ENCODE results near the gene UBE2C.
A peak's percentile ranks its signal among the peaks of the same experiment; 100 is the strongest.

Gene UBE2C

DNA sequence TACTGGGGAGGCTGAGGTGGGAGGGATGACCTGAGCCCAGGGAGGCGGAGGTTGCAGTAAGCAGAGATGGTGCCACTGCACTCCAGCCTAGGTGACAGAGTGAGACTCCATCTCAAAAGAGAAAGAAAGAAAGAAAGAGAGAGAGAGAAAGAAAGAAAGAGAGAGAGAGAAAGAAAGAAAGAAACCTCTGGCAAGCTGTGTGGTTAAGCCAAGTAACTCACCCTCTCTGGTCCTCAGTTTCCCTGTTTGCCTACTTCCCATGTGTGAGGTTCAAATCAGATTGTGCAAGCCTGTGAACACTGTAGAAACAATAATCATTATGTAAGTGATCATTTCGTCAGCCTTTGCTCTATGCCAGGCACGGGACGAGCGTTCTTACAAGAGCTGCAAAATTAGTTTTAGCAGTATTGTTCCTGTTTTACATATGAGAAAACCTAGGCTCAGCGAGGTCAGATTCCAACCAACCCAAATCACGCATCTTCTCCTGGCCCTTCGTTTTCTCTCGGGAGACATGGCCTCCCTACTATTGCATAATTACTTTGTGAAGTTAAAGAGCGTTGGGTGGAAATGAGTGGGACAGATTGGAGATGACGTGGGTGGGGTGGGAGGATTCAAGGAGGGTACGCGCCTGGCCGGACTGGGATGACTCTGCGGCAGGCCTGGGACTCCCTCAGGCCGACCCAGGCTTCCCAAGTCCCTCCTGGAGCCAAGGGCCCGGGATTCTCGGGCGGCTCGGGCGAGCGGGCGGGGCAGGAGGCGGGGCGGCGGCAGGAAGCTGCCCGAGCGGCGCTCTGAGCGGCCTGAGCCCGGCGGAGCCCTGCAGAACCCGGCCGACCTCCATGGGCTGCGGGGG is 20.8 kb downstream of the UBE2C start, which contains the start of gene SNX21:
Gene SNX21, plus strand, starts transcription at position 770 of the 853 bp plus-strand sequence. CDS start 121 bp downstream, outside the sequence.
- peak; percentile 53 for DNase-seq (ENCODE audit: low read depth, low spot score)

DNA sequence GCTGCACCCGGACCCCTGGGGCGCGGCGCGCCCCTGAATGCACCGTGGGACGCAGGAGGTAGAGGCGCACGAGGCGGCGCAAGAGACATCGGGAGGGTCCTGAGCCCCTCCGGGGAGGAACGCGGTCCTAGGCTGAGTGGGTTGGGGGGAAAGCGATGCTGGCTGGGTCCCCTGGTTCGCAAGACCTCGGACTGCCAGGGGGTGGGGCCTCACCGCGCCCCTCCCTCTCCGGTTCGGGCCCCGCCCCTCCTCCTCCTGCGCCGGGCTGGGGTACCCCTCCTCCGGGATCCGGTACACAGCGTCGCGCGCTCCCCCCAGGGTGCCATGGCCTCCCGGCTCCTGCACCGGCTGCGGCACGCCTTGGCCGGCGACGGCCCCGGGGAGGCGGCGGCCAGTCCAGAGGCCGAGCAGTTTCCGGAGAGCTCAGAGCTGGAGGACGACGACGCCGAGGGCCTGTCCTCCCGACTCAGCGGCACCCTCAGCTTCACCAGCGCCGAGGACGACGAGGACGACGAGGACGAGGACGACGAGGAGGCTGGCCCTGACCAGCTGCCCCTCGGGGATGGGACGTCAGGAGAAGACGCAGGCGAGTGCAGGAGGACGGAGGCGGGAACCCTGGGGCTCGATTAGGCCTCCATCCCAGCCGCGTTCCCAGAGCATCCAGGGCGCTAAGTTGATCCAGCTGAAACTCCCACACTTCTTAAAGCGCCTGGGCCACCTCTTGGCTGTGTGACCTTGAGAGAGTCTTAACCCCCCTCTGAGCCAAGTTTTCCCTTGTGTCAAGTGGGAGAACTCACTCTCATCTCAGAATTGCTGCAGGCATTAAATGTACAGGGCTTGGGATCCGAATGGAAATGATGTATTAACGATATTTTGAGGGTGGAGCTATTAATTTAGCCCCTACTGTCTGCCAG is 21.7 kb downstream of the UBE2C start:
- no peak for DNase-seq (ENCODE audit: low read depth, low spot score)

- no peak for DNase-seq (ENCODE audit: low read depth, low spot score)
Observed at GRCh38 chr20:45834797-45835161, 22.3 kb downstream of the UBE2C start.

DNA sequence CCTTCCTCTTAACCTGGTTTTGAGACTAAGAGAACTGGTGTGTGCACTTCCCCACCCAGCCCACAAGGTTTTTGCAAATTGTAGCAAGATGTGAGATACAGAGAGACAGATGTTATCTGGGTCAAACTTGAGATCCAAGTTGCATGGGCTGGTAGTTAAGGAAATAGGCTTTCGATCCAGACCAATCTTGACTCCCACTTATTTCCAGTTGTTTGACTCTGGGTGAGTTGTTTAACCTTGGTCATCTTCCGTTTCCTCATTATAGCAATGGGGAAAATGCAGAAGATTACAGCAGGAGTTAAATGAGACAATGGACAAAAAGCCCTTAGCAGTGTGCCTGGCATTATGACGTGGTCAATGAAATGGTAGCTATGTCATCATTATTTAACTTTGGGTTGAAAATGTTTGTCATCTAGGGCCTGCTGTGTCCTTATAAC is 22.9 kb downstream of the UBE2C start:
- DNase-seq (ENCODE audit: low read depth, low spot score): no peak

GRCh38 chr20:45835825-45836224 is 23.4 kb downstream of the UBE2C start:
- no peak for DNase-seq (ENCODE audit: low read depth, low spot score)

GRCh38 chr20:45836841-45837240 is 24.4 kb downstream of the UBE2C start:
- DNase-seq (ENCODE audit: low read depth, low spot score): no peak

DNA sequence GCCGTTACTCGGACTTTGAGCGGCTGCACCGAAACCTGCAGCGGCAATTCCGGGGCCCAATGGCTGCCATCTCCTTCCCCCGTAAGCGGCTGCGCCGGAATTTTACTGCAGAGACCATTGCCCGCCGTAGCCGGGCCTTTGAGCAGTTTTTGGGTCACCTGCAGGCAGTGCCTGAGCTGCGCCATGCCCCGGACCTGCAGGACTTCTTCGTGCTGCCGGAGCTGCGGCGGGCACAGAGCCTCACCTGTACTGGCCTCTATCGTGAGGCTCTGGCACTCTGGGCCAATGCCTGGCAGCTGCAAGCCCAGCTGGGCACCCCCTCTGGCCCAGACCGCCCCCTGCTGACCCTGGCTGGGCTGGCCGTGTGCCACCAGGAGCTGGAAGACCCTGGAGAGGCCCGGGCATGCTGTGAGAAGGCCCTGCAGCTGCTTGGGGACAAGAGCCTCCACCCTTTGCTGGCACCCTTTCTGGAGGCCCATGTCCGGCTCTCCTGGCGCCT is 28.3 kb downstream of the UBE2C start:
- no peak for DNase-seq (ENCODE audit: low read depth, low spot score)

DNA sequence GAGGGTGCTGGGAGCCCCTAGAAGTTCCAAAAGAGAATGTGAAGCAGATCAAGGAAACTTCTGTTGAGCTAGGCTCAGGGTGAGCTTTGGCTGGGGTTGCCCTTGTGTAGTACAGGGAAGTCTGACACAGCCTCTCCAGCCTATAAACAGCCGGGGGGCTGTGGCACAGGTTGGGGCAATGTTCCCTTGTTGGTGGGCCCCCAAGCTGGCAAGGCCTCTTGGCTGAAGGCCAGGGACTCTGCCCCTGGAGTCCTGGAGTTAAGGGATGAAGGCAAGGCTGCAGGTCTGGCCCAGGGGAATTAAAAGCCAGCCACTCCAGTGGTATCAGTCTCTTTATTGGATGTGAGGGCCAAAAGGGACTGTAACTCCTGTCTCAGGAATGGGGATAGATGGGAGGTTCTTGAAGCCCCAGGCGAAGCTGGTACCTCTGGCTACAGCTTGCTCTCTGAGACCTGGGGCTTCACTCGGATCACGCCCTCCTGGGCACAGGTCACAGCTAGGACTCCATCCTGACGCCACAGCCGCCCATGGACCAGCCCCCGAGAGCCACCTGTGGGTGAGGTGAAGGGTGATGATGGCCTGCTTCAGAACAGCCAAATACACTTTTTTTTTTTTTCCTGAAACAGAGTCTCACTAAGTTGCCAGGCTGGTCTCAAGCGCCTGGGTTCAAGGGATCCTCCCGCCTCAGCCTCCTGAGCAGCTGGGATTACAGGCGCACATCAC is 29.1 kb downstream of the UBE2C start:
- DNase-seq (ENCODE audit: low read depth, low spot score): no peak

- DNase-seq (ENCODE audit: low read depth, low spot score): no peak
Observed at GRCh38 chr20:45842169-45842812, 29.8 kb downstream of the UBE2C start.

GRCh38 chr20:45843506-45843905 is 31.1 kb downstream of the UBE2C start:
- DNase-seq (ENCODE audit: low read depth, low spot score): no peak

- DNase-seq (ENCODE audit: low read depth, low spot score): no peak
Observed at GRCh38 chr20:45845452-45845851, 33.0 kb downstream of the UBE2C start.

DNA sequence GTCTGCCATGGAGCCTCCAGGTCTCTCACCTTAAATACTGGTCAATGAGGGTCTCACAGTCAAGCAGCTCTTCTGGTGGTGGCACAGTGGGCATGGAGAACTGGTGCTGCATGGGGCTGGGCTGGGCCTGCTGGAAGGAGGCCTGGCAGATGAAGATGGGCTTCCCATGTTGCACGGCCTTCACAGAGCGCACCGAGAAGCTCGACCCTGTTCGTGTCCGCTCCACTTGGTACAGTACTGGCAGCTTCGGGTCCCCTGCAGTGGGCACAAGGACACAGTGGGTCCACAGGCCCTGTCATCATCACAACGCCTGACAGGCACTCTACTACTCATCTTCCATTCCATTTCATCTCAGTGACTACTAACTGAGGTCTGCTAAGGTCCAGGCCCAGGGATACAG is 36.0 kb downstream of the UBE2C start:
- no peak for DNase-seq (ENCODE audit: low read depth, low spot score)

GRCh38 chr20:45848969-45849582 is 36.6 kb downstream of the UBE2C start:
- no peak for DNase-seq (ENCODE audit: low read depth, low spot score)

- DNase-seq (ENCODE audit: low read depth, low spot score): no peak
Observed at GRCh38 chr20:45850238-45850637, 37.8 kb downstream of the UBE2C start.

- DNase-seq (ENCODE audit: low read depth, low spot score): no peak
Observed at GRCh38 chr20:45850926-45851325, 38.5 kb downstream of the UBE2C start.

DNA sequence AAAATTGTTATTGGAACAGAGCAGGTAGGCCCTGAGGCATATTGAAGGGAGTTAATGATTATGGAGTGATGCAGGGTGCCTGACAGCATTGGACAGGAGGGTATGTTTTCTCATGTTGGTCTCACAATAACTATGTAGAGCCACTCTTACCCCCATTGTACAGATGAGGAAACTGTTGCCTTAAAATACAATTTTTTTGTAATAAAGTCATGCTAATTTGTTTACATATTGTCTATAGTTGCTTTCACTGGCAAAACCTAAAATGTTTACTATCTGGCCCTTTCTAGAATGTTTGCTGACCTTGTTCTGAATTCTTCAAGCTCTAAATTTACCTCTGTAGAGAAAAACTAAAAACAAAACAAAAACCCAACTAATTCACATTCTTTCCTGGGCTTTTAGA is 39.1 kb downstream of the UBE2C start:
- no peak for DNase-seq (ENCODE audit: low read depth, low spot score)

GRCh38 chr20:45852326-45852725 is 39.9 kb downstream of the UBE2C start:
- DNase-seq (ENCODE audit: low read depth, low spot score): no peak

DNA sequence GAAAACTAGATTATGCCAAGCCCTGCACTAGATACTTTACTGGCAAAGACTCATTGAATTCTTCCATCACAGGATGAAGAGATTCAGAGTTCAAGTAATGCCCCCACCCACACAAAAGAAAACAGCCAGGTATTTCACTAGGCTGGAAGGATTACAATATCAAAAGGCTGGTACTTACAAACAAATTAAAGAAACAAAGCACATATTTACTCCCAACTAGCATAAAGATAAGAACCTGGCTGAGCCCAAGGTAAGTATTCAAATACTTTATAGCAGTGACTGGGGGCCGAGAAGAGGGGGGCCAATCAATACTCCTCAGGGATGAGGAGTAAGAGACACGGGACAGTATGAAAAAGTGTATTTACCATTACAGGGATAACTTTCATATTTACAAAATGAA is 41.0 kb downstream of the UBE2C start:
- DNase-seq (ENCODE audit: low read depth, low spot score): no peak

GRCh38 chr20:45857114-45857881 is 44.9 kb downstream of the UBE2C start, which contains the start of the genes ACOT8 and ZSWIM3:
Gene ACOT8, minus strand, starts transcription at chr20:45857392. Its CDS starts 77 bp downstream, at chr20:45857315.
Gene ZSWIM3, plus strand, starts transcription at chr20:45857614. Its CDS starts 212 bp downstream, at chr20:45857826.
- peak; percentile 100 for DNase-seq (ENCODE audit: low read depth, low spot score)

GRCh38 chr20:45857882-45858216 is 45.4 kb downstream of the UBE2C start:
- no peak for DNase-seq (ENCODE audit: low read depth, low spot score)
